Activated CD4-positive, alpha-beta T cell treated with anti-CD3 and anti-CD28 coated beads, Interleukin-2, amount 50 U/mL, for 1 hour (primary cell): ENCODE measurements around the gene ILF2.
A peak's percentile ranks its signal among the peaks of the same experiment; 100 is the strongest.
"Not testable (repeated sequence)": the region's sequence is repeated elsewhere in the genome, so short reads cannot be mapped to it uniquely, and the experiment has no call there.

ENCODE experiments used
- DNase-seq: peaks from one replicate; pipeline ENCODE4 v3.0.0-alpha.2; 2020

The ILF2 gene

GRCh38 chr1:153679337-153680119, 8.7 kb upstream of the ILF2 start:
- peak; percentile 20 for DNase-seq

GRCh38 chr1:153678519-153679336, 7.9 kb upstream of the ILF2 start, which contains the start of gene NPR1:
Gene NPR1, plus strand, starts transcription at chr1:153678688. Its CDS starts 421 bp downstream, at chr1:153679109.
- peak; percentile 16 for DNase-seq

GRCh38 chr1:153677718-153678518, 7.1 kb upstream of the ILF2 start:
- peak; percentile 43 for DNase-seq

GRCh38 chr1:153673511-153673910, 2.7 kb upstream of the ILF2 start:
- no peak for DNase-seq

- peak; percentile 39 for DNase-seq
Measured at GRCh38 chr1:153671628-153672353, 998 bp upstream of the ILF2 start.

GRCh38 chr1:153670257-153670858, 435 bp downstream of the ILF2 start:
- DNase-seq: no peak

GRCh38 chr1:153669606-153670005, 1.2 kb downstream of the ILF2 start:
- no peak for DNase-seq

- DNase-seq: not testable (repeated sequence)
Measured at GRCh38 chr1:153668672-153669071, 2.1 kb downstream of the ILF2 start.

- no peak for DNase-seq
Measured at GRCh38 chr1:153667439-153667838, 3.4 kb downstream of the ILF2 start.

- no peak for DNase-seq
Measured at GRCh38 chr1:153663211-153663610, 7.6 kb downstream of the ILF2 start.

- no peak for DNase-seq
Measured at GRCh38 chr1:153662269-153662668, 8.5 kb downstream of the ILF2 start.

- DNase-seq: no peak
Measured at GRCh38 chr1:153661111-153661708, 9.6 kb downstream of the ILF2 start.

- no peak for DNase-seq
Measured at GRCh38 chr1:153659656-153660055, 11.1 kb downstream of the ILF2 start.

GRCh38 chr1:153659175-153659534, 11.6 kb downstream of the ILF2 start:
- no peak for DNase-seq

- peak; percentile 87 for DNase-seq
Measured at GRCh38 chr1:153658400-153659174, 12.2 kb downstream of the ILF2 start, which contains the start of gene SNAPIN. Gene SNAPIN, plus strand, starts transcription at chr1:153658703. Its CDS starts 41 bp downstream, at chr1:153658744.

GRCh38 chr1:153655333-153655732, 15.5 kb downstream of the ILF2 start:
- DNase-seq: no peak

GRCh38 chr1:153652805-153653500, 17.8 kb downstream of the ILF2 start:
- no peak for DNase-seq

- no peak for DNase-seq
Measured at GRCh38 chr1:153651771-153652170, 19.0 kb downstream of the ILF2 start.

GRCh38 chr1:153649863-153650235, 20.9 kb downstream of the ILF2 start:
- DNase-seq: no peak
